ENCODE results near the gene LMF1.

DNA sequence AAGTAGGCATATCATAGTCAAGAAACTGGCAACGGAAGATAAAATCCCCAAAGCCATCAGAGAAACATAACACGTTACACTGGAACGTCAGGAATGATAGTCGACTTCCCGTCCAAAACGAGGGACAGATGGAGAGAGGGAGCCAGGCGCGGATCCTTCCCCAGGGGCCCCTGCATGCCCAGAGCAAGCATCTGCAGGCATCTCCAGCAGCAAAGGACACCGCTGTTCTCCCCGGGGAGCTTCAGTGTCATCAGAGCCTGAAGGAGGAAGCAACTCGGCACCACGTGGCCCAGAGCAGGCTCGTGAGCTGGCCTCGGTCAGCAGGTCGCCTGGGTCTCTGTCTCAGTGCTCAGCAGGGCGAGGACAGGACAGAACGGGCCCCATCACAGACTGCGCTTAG, 50.1 kb downstream of the LMF1 start:
- TF ChIP-seq, protein P1, sequence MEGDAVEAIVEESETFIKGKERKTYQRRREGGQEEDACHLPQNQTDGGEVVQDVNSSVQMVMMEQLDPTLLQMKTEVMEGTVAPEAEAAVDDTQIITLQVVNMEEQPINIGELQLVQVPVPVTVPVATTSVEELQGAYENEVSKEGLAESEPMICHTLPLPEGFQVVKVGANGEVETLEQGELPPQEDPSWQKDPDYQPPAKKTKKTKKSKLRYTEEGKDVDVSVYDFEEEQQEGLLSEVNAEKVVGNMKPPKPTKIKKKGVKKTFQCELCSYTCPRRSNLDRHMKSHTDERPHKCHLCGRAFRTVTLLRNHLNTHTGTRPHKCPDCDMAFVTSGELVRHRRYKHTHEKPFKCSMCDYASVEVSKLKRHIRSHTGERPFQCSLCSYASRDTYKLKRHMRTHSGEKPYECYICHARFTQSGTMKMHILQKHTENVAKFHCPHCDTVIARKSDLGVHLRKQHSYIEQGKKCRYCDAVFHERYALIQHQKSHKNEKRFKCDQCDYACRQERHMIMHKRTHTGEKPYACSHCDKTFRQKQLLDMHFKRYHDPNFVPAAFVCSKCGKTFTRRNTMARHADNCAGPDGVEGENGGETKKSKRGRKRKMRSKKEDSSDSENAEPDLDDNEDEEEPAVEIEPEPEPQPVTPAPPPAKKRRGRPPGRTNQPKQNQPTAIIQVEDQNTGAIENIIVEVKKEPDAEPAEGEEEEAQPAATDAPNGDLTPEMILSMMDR (IDR thresholded peaks at IDR 0.05), result no peak
- TF ChIP-seq POLR2A (IDR thresholded peaks at IDR 0.05), result no peak
